Suprapubic skin (tissue), 4 donors: Measurements from ENCODE around the gene FTCDNL1. TPM values are rescaled to one million over a fixed set of nuclear protein-coding genes. Genes with fewer than 3 reads are reported as not detected.

ENCODE experiments used
- DNase-seq, 2 donors: peaks; one replicate each; pipeline ENCODE4 v3.0.0-alpha.2; 2019; ENCODE audit warnings: low spot score in 2 of 2
- H3K27ac ChIP-seq: fragments of 200-600 bp; sonication (generic); one replicate; pipeline ENCODE4 v1.5.1; 2019
- H3K27me3 ChIP-seq: fragments of 200-600 bp; sonication (generic); one replicate; pipeline ENCODE4 v1.5.1; 2019
- H3K36me3 ChIP-seq: fragments of 200-600 bp; sonication (generic); one replicate; pipeline ENCODE4 v1.5.1; 2019
- H3K4me1 ChIP-seq: fragments of 200-600 bp; sonication (generic); one replicate; pipeline ENCODE4 v1.5.1; 2019
- H3K4me3 ChIP-seq: fragments of 200-600 bp; sonication (generic); one replicate; pipeline ENCODE4 v1.5.1; 2019; ENCODE audit warnings: mild to moderate bottlenecking
- H3K9me3 ChIP-seq: fragments of 200-600 bp; sonication (generic); one replicate; pipeline ENCODE4 v1.5.1; 2019
- CTCF ChIP-seq, 2 donors: fragments of 200-600 bp in 1 of 2; fragments of 450-650 bp in 1 of 2; sonication (generic) in 1 of 2; IDR thresholded peaks; one replicate each; pipeline ENCODE4 v1.5.1; 2016 to 2019; ENCODE audit warnings: antibody characterized with exemption in 2 of 2, mild to moderate bottlenecking in 1 of 2, moderate library complexity in 1 of 2
- EP300 ChIP-seq: sonication (generic); formaldehyde crosslinking; IDR thresholded peaks from one replicate; pipeline ENCODE4 v1.6.1; 2017; ENCODE audit warnings: antibody characterized with exemption
- POLR2A ChIP-seq, 2 donors: fragments of 450-650 bp; IDR thresholded peaks; one replicate each; pipeline ENCODE4 v1.6.1; 2017; ENCODE audit warnings: antibody characterized with exemption in 2 of 2, mild to moderate bottlenecking in 2 of 2, moderate library complexity in 2 of 2
- POLR2AphosphoS5 ChIP-seq, 3 donors: sonication (generic); formaldehyde crosslinking; IDR thresholded peaks; one replicate each; pipeline ENCODE4 v1.6.1; 2017; ENCODE audit warnings: antibody characterized with exemption in 3 of 3
- WGBS: methylation state at CpG from one replicate; pipeline ENCODE4 v1.1.5; 2018; 5-methylcytosine and 5-hydroxymethylcytosine counted together
- total RNA-seq, 4 donors: library from RNA; depleted of rRNA; stranded (reverse); fragments of >200 nt; gene quantifications; one replicate each; pipeline ENCODE4 v1.1.0, GENCODE V29; 2016

Gene FTCDNL1
- total RNA-seq, 4 donors from 2014 or later: 2.8 to 7.3 (median 5.5) TPM

GRCh38 chr2:199734011-199734410 lies 117.0 kb downstream of the FTCDNL1 start:
- Histone ChIP-seq H3K4me1 (no peaks in the 10 kb centered on the region), H3K4me3 (no peak overlapping the region), H3K27me3 (no peaks in the 10 kb centered on the region), H3K27ac (no peak overlapping the region), H3K36me3 (no peaks in the 10 kb centered on the region), H3K9me3 (no peaks in the 10 kb centered on the region)
- 28% methylated on average over 2 of the region's 2 CpGs for WGBS
- DNase-seq: no peak
- TF ChIP-seq CTCF (IDR thresholded peaks at IDR 0.05): no peak
- TF ChIP-seq EP300: no peak
- TF ChIP-seq POLR2AphosphoS5 (IDR thresholded peaks at IDR 0.05): no peak
- no peak for TF ChIP-seq POLR2A (IDR thresholded peaks at IDR 0.05)

- Histone ChIP-seq H3K27me3 (no peaks in the 10 kb centered on the region), H3K4me3 (no peak overlapping the region), H3K27ac (no peak overlapping the region), H3K9me3 (no peaks in the 10 kb centered on the region), H3K36me3 (no peaks in the 10 kb centered on the region), H3K4me1 (no peaks in the 10 kb centered on the region)
- no peak for DNase-seq
- no peak for TF ChIP-seq EP300
- WGBS: 23% methylated on average over 2 of the region's 2 CpGs
These were observed 123.2 kb downstream of the FTCDNL1 start for GRCh38 chr2:199727801-199728200.

- Histone ChIP-seq H3K27me3 (no peaks in the 10 kb centered on the region), H3K4me3 (no peak overlapping the region), H3K4me1 (no peaks in the 10 kb centered on the region), H3K27ac (no peak overlapping the region), H3K9me3 (no peaks in the 10 kb centered on the region), H3K36me3 (no peaks in the 10 kb centered on the region)
- no peak for DNase-seq
- WGBS: 75% methylated on average over 1 of the region's 1 CpG
- TF ChIP-seq POLR2A (IDR thresholded peaks at IDR 0.05): no peak
- TF ChIP-seq POLR2AphosphoS5 (IDR thresholded peaks at IDR 0.05): no peak
- TF ChIP-seq EP300: no peak
- no peak for TF ChIP-seq CTCF (IDR thresholded peaks at IDR 0.05)
These were observed 123.7 kb downstream of the FTCDNL1 start for GRCh38 chr2:199727306-199727705.

GRCh38 chr2:199718074-199718473 lies 132.9 kb downstream of the FTCDNL1 start:
- Histone ChIP-seq H3K27ac (no peak overlapping the region), H3K27me3 (no peaks in the 10 kb centered on the region), H3K4me3 (no peak overlapping the region), H3K4me1 (no peaks in the 10 kb centered on the region), H3K9me3 (peaks cover 6% of the 10 kb centered on the region), H3K36me3 (no peaks in the 10 kb centered on the region)
- TF ChIP-seq EP300: no peak
- no peak for TF ChIP-seq CTCF (IDR thresholded peaks at IDR 0.05)
- no peak for TF ChIP-seq POLR2AphosphoS5 (IDR thresholded peaks at IDR 0.05)
- DNase-seq: no peak
- WGBS: 91% methylated on average over 4 of the region's 4 CpGs

- DNase-seq: no peak
- Histone ChIP-seq H3K36me3 (no peaks in the 10 kb centered on the region), H3K4me1 (no peaks in the 10 kb centered on the region), H3K27me3 (no peaks in the 10 kb centered on the region), H3K4me3 (no peak overlapping the region), H3K27ac (no peak overlapping the region), H3K9me3 (peaks cover 6% of the 10 kb centered on the region)
- TF ChIP-seq POLR2A (IDR thresholded peaks at IDR 0.05) (no peak), EP300 (no peak), CTCF (IDR thresholded peaks at IDR 0.05) (no peak), POLR2AphosphoS5 (IDR thresholded peaks at IDR 0.05) (no peak)
These were observed 133.4 kb downstream of the FTCDNL1 start for GRCh38 chr2:199717587-199717907.

GRCh38 chr2:199716807-199717586 lies 134.0 kb downstream of the FTCDNL1 start:
- no peak overlapping the region for H3K4me3 ChIP-seq
- 39% methylated on average over 4 of the region's 4 CpGs for WGBS
- H3K27me3 ChIP-seq: no peaks in the 10 kb centered on the region
- no peaks in the 10 kb centered on the region for H3K36me3 ChIP-seq
- no peaks in the 10 kb centered on the region for H3K4me1 ChIP-seq
- H3K27ac ChIP-seq: no peak overlapping the region
- TF ChIP-seq CTCF (IDR thresholded peaks at IDR 0.05): no peak
- TF ChIP-seq EP300: no peak
- TF ChIP-seq POLR2AphosphoS5 (IDR thresholded peaks at IDR 0.05): no peak
- TF ChIP-seq POLR2A (IDR thresholded peaks at IDR 0.05): no peak
- no peak for DNase-seq
- H3K9me3 ChIP-seq: peaks cover 4% of the 10 kb centered on the region
